Stomach (tissue), 9 donors: ENCODE measurements around the gene FAN1. TPM values are rescaled to one million over a fixed set of nuclear protein-coding genes. Genes with fewer than 3 reads are reported as not detected.

Experiments
- DNase-seq, 2 donors: peaks; one replicate each; pipeline versions ENCODE4 v3.0.0 to v3.0.0-alpha.2; 2013 to 2019
- H3K27ac ChIP-seq, 5 donors: fragments of 200-600 bp in 4 of 5; sonication (generic) in 4 of 5; one replicate each; pipeline ENCODE4 v1.5.1; 2013 to 2019; ENCODE audit warnings: mild to moderate bottlenecking in 1 of 5, moderate library complexity in 1 of 5
- H3K27me3 ChIP-seq, 3 donors: fragments of 200-600 bp; sonication (generic); one replicate each; pipeline ENCODE4 v1.5.1; 2017 to 2019; ENCODE audit warnings: mixed run types in 1 of 3
- H3K36me3 ChIP-seq, 4 donors: fragments of 200-600 bp; sonication (generic); 1 replicate in 3 of 4; 2 replicates in 1 of 4; pipeline ENCODE4 v1.5.1; 2016 to 2019
- H3K4me1 ChIP-seq, 4 donors: fragments of 200-600 bp; sonication (generic); one replicate each; pipeline ENCODE4 v1.5.1; 2016 to 2019
- H3K4me3 ChIP-seq, 4 donors: fragments of 200-600 bp; sonication (generic) in 3 of 4; one replicate each; pipeline ENCODE4 v1.5.1; 2016 to 2019; ENCODE audit warnings: mild to moderate bottlenecking in 1 of 4
- H3K9me3 ChIP-seq, 4 donors: fragments of 200-600 bp; sonication (generic); one replicate each; pipeline ENCODE4 v1.5.1; 2016 to 2019
- CTCF ChIP-seq, 7 experiments: fragments of 450-650 bp in 4 of 7; fragments of 200-600 bp in 3 of 7; sonication (generic) in 3 of 7; IDR thresholded peaks; one replicate each; pipeline ENCODE4 v1.5.1; 2016 to 2019; ENCODE audit warnings: antibody characterized with exemption in 7 of 7, control low read depth in 2 of 7, mild to moderate bottlenecking in 1 of 7
- EP300 ChIP-seq: sonication (generic); formaldehyde crosslinking; IDR thresholded peaks from one replicate; pipeline ENCODE4 v1.6.1; 2017; ENCODE audit warnings: antibody characterized with exemption
- POLR2A ChIP-seq, 4 donors: fragments of 450-650 bp; IDR thresholded peaks; one replicate each; pipeline ENCODE4 v1.6.1; 2016; ENCODE audit warnings: antibody characterized with exemption in 4 of 4, control low read depth in 2 of 4, mild to moderate bottlenecking in 1 of 4, moderate library complexity in 1 of 4
- POLR2AphosphoS5 ChIP-seq, 3 donors: sonication (generic); formaldehyde crosslinking; IDR thresholded peaks; one replicate each; pipeline ENCODE4 v1.6.1; 2016; ENCODE audit warnings: antibody characterized with exemption in 3 of 3
- WGBS, 5 donors: extraction: QIAGEN DNeasy Blood & Tissue Kit in 3 of 5; methylation state at CpG; one replicate each; pipeline versions ENCODE4 v1.1.5 to v1.1.7; 2013 to 2018; 5-methylcytosine and 5-hydroxymethylcytosine counted together
- intact Hi-C: fragments of 100-400 bp; cut with DNase I; formaldehyde crosslinking; loops from one replicate; pipeline ENCODE4 v1.15.1; 2023; ENCODE audit warnings: low total_unique reads
- polyA plus RNA-seq, 3 donors: library from polyadenylated mRNA; stranded (reverse); fragments of 200-250 nt; gene quantifications; one replicate each; pipeline ENCODE4 v1.2.3, GENCODE V29; 2013
- small RNA-seq, 4 donors: library from RNA; depleted of rRNA; stranded (forward); fragments of <200 nt; gene quantifications; one replicate each; pipeline ENCODE3, GENCODE V24; 2016
- total RNA-seq, 5 donors: library from RNA; depleted of rRNA; stranded (reverse); fragments of >200 nt; gene quantifications; one replicate each; pipeline versions ENCODE4 v1.1.0 to v1.2.3, GENCODE V29; 2014 to 2016
- donor health status: healthy with polysubstance abuse.
- donor health status: Bipolar disorder and iron deficiency.
- donor health status: healthy.

FAN1 gene
- total and polyA plus RNA-seq, 8 donors, result 5.7 to 83.0 (median 20.1) TPM

DNA sequence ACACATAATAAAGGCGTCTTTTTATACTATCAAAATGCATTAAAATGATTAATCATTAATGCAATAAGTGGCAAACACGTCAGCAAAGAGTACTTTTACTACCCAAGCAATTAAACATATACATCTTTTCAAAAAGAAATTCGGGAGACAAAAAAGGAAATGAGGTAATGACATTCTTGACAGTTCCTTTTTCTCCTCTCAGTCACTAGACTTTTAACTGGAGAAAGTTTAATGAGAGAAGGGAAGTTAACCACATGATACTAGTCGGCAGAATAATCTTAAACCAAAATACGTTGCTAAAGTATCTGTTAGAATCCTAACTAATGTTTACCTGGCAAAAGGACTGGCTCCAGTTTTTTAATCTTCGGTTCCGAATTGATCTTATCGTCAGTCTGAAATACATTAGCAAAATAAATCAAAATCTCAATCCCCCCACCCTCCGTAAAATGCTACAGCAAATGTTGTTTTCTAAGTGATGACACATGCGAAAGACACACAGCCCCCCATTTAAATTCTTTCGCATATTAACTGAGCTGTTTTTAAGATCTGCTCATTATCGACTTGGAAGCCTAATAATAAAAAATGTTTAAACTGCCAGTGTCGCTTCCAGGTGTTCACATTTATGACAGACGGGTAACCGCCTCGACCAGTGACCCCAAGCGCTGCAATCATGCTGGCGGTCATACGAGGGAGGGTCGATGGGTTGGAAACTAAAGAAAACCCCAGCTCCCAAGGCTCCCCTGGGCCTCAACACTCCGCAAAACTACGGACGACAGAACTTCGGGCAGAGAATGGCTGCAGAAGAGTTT, 86.9 kb downstream of the FAN1 start:
- WGBS, 5 donors, result 2 to 3% (median 2%) methylated on average over 24 of the region's 24 CpGs
- Histone ChIP-seq H3K9me3 (no peaks in the 10 kb centered on the region), H3K36me3 (peaks cover 0 to 15% (median 9%) of the 10 kb centered on the region in 4 donors), H3K4me1 (peaks cover 16 to 55% (median 40%) of the 10 kb centered on the region in 4 donors), H3K27me3 (no peaks in the 10 kb centered on the region), H3K27ac (peak overlapping the region; percentile 91 to 100 (median 97)), H3K4me3 (peak overlapping the region; percentile 74 to 96 (median 89))
- no peak for TF ChIP-seq POLR2AphosphoS5 (IDR thresholded peaks at IDR 0.05)
- no peak for TF ChIP-seq CTCF (IDR thresholded peaks at IDR 0.05)
- TF ChIP-seq EP300, result no peak
- no peak for TF ChIP-seq POLR2A (IDR thresholded peaks at IDR 0.05)
- DNase-seq, result peak in 1 of 2 donors; percentile 18
- intact Hi-C loops, result no loop called here

DNA sequence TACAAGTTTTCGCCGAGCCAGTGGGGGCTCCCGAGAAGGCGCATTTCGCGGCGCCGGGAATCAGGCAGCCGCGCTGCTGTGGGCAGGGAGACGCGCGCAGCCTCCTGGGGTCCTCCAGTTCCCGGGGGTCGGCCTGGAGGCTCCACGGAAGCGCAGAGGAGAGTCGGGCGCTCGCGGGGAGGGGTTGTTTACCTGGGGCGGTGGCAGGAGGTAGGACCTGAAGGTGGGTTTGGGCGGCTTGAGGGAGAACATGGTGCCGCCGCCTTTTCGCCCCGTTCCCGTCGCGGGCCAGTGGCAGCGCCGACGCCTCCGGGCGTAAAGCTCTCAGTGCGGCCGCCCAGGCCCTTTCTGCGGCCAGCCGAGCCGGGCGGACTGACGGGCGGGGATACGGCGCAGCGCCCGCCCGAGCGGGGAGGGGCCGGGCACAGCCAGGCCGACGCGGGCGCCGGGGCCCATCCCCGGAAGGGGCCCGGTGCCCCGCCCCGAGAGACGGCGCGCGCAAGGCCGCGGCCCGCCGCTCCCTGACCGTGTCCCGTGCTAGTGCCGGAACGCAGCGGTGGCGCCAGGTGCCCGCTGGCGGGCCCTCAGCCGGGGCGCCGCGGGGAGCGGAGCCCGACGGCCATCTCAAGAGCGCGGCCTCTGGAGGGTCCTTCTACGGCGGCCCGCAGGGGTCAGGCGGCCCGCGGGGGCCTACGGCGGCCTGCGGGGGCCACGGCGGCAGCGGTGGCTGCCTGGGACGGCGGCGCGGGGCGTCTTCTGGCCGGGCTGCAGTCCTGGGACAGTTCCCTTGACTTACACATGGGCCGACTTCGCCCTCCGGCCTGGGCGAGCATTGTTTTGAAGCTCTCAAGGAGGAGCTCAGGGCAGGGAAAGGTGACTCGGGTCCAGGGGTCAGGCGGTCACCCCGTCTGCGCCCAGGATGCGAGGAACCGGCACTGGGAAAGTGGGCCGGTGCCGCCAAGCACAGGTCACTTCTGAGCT, 87.8 kb downstream of the FAN1 start, which contains the start of gene MTMR10:
Gene MTMR10 (minus strand): TSS at position 374 of the 981 bp plus-strand sequence. CDS start 122 bp downstream, at position 252.
- 0 to 1% (median 1%) methylated on average over 33 to 114 of the region's 114 CpGs for WGBS, 5 donors
- no peak for TF ChIP-seq EP300
- no peak for TF ChIP-seq CTCF (IDR thresholded peaks at IDR 0.05)
- peak in 1 of 4 donors; percentile 56 for TF ChIP-seq POLR2A (IDR thresholded peaks at IDR 0.05)
- TF ChIP-seq POLR2AphosphoS5 (IDR thresholded peaks at IDR 0.05), result peak; percentile 1 to 93 (median 88)

GRCh38 chr15:30992249-30992864, 88.6 kb downstream of the FAN1 start:
- no peak for TF ChIP-seq EP300
- TF ChIP-seq POLR2A (IDR thresholded peaks at IDR 0.05), result no peak
- no peak for TF ChIP-seq POLR2AphosphoS5 (IDR thresholded peaks at IDR 0.05)
- no peak for TF ChIP-seq CTCF (IDR thresholded peaks at IDR 0.05)
- WGBS, 5 donors, result 71 to 77% (median 73%) methylated on average over 7 of the region's 7 CpGs
- peaks cover 14 to 39% (median 31%) of the 10 kb centered on the region in 4 donors for H3K4me1 ChIP-seq

More for the DNA sequence above, 87.8 kb downstream of the FAN1 start, which contains the start of gene MTMR10:
- DNase-seq, result peak; percentile 82 to 94
- H3K27me3 ChIP-seq, result no peaks in the 10 kb centered on the region
- H3K27ac ChIP-seq, result peak within 1 kb of the TSS; percentile 91 to 100 (median 97)
- no peaks in the 10 kb centered on the region for H3K9me3 ChIP-seq
- peaks cover 0 to 6% (median 1%) of the 10 kb centered on the region in 4 donors for H3K36me3 ChIP-seq
- intact Hi-C loops, result no loop called here
- H3K4me3 ChIP-seq, result peak within 1 kb of the TSS; percentile 74 to 96 (median 89)
- H3K4me1 ChIP-seq, result peaks cover 14 to 48% (median 32%) of the 10 kb centered on the region in 4 donors

More at GRCh38 chr15:30992249-30992864, 88.6 kb downstream of the FAN1 start:
- peak overlapping the region; percentile 91 to 100 (median 97) for H3K27ac ChIP-seq
- no peaks in the 10 kb centered on the region for H3K9me3 ChIP-seq
- H3K36me3 ChIP-seq, result no peaks in the 10 kb centered on the region
- intact Hi-C loops, result no loop called here
- DNase-seq, result peak in 1 of 2 donors; percentile 23
- no peaks in the 10 kb centered on the region for H3K27me3 ChIP-seq
- H3K4me3 ChIP-seq, result peak overlapping the region; percentile 74 to 96 (median 89)

Small RNAs within 50 kb of the gene (small RNA-seq; reads per million reads assigned to genes)
- 0 reads per million in 4 donors for gene RNU6-466P

Other genes starting within 250 kb of the FAN1 start
- 100 to 1,000 TPM in 1 of 5 donors, 10 to 100 TPM in 3, 1 to 10 TPM in 1; 4.9 to 118 (median 39.7) TPM for gene MTMR10, start 87.7 kb downstream of the FAN1 start, total RNA-seq
- 10 to 100 TPM in 2 of 3 donors, 1 to 10 TPM in 1; 6.9 to 14.7 (median 10.9) TPM for gene MTMR10, start 87.7 kb downstream of the FAN1 start, polyA plus RNA-seq
- gene TRPM1, start 197.8 kb downstream of the FAN1 start, total RNA-seq, result not detected
- gene TRPM1, start 197.8 kb downstream of the FAN1 start, polyA plus RNA-seq, result under 1 TPM in 1 of 3 donors, not detected in 2; 0.15 TPM